HCT116 (cell line): ENCODE measurements around the gene ITIH3. TPM values are rescaled to one million over a fixed set of nuclear protein-coding genes. Genes with fewer than 3 reads are reported as not detected.
A peak's percentile ranks its signal among the peaks of the same experiment; 100 is the strongest.

ENCODE experiments used
- ATAC-seq: fragments of 200-7000 bp; cut with Tn5 transposase; 2 replicates; pipeline ENCODE4 v1.9.1; 2020; ENCODE audit warnings: mild to moderate bottlenecking, moderate library complexity
- BruUV-seq: library from RNA; stranded (reverse); fragments of 400-500 nt; replicated peaks from 2 replicates; lab custom pipeline; 2021; lab: Mats Ljungman, UMichigan
- CTCF ChIA-PET: fragments of 300-600 bp; sonication (Branson Sonifier 250); formaldehyde crosslinking; loops from one replicate; lab custom pipeline; 2021; ENCODE audit warnings: antibody characterized with exemption; lab: Charles Lee
- POLR2A ChIA-PET: fragments of 300-600, 350-600 bp; sonication (Branson Sonifier 250); formaldehyde crosslinking; loops from one replicate; lab custom pipeline; 2021; ENCODE audit warnings: antibody characterized with exemption; lab: Charles Lee
- RAD21 ChIA-PET, 2 experiments: fragments of 300-600 bp; sonication (Branson Sonifier 250); formaldehyde crosslinking; loops; one replicate each; lab custom pipeline; 2023; ENCODE audit warnings: low total read pairs in 2 of 2; ENCODE audit not compliant: uncharacterized antibody in 2 of 2, unreplicated experiment in 2 of 2, low non-redundant PET in 1 of 2; lab: Charles Lee
- DNase-seq: peaks from one replicate; pipeline ENCODE4 v3.0.0-alpha.2; 2010; ENCODE audit warnings: low read depth, low spot score
- H2AFZ ChIP-seq: fragments of 200-600 bp; shearing (Covaris generic), sonication (generic); 2 replicates; pipeline ENCODE4 v1.6.1; 2017; ENCODE audit warnings: low read depth, mixed run types, mixed read lengths, antibody characterized with exemption, low read length; ENCODE audit not compliant: poor library complexity, severe bottlenecking
- H3K27ac ChIP-seq: 2 replicates; pipeline ENCODE4 v1.5.1; 2012; ENCODE audit warnings: low read depth, low read length
- H3K27me3 ChIP-seq: fragments of 200-600 bp; sonication (generic); 2 replicates; pipeline ENCODE4 v1.6.1; 2016; ENCODE audit warnings: mixed run types, low read length, mixed read lengths; ENCODE audit not compliant: insufficient read depth
- H3K36me3 ChIP-seq, 2 experiments: fragments of 200-500 bp in 1 of 2; fragments of 200-600 bp in 1 of 2; sonication (Bioruptor generic) in 1 of 2; sonication (generic) in 1 of 2; 2 replicates each; pipeline versions ENCODE4 v1.5.1 to v1.6.1; 2014 to 2016; ENCODE audit warnings: low read length in 2 of 2, inconsistent platforms in 1 of 2, mixed read lengths in 1 of 2, mixed run types in 1 of 2; ENCODE audit not compliant: insufficient read depth in 2 of 2, control insufficient read depth in 1 of 2
- H3K4me1 ChIP-seq, 2 experiments: fragments of 200-600 bp in 1 of 2; sonication (generic) in 1 of 2; 2 replicates each; pipeline versions ENCODE4 v1.5.1 to v1.6.1; 2012 to 2017; ENCODE audit warnings: low read length in 2 of 2, inconsistent platforms in 1 of 2, mild to moderate bottlenecking in 1 of 2, mixed read lengths in 1 of 2, mixed run types in 1 of 2, moderate library complexity in 1 of 2; ENCODE audit not compliant: insufficient read depth in 2 of 2, control insufficient read depth in 1 of 2
- H3K4me2 ChIP-seq: fragments of 200-600 bp; sonication (generic); 2 replicates; pipeline ENCODE4 v1.6.1; 2017; ENCODE audit warnings: mixed run types, low read length, mixed read lengths
- H3K4me3 ChIP-seq, 2 experiments: fragments of 200-600 bp in 1 of 2; sonication (generic) in 1 of 2; replicated peaks in 1 of 2; 2 replicates each; pipeline ENCODE4 v1.5.1; 2011 to 2016; ENCODE audit warnings: low read length in 2 of 2, control low read depth in 1 of 2, low read depth in 1 of 2, mild to moderate bottlenecking in 1 of 2, mixed read lengths in 1 of 2, mixed run types in 1 of 2
- H3K79me2 ChIP-seq: fragments of 200-600 bp; sonication (generic); 2 replicates; pipeline ENCODE4 v1.6.1; 2017; ENCODE audit warnings: mild to moderate bottlenecking, mixed run types, low read length, moderate library complexity, mixed read lengths; ENCODE audit not compliant: insufficient read depth
- H3K9ac ChIP-seq: fragments of 200-600 bp; sonication (generic); 2 replicates; pipeline ENCODE4 v1.6.1; 2016; ENCODE audit warnings: low read length, mixed read lengths
- H3K9me2 ChIP-seq: fragments of 200-600 bp; sonication (generic), shearing (Covaris generic); 2 replicates; pipeline ENCODE4 v1.6.1; 2017; ENCODE audit warnings: mixed run types, mild to moderate bottlenecking, moderate library complexity; ENCODE audit not compliant: insufficient read depth
- H3K9me3 ChIP-seq, 2 experiments: fragments of 200-500 bp in 1 of 2; fragments of 200-600 bp in 1 of 2; sonication (Bioruptor generic) in 1 of 2; sonication (generic) in 1 of 2; 2 replicates each; pipeline ENCODE4 v1.6.1; 2014 to 2017; ENCODE audit warnings: low read length in 2 of 2, mixed read lengths in 2 of 2, inconsistent platforms in 1 of 2, low read depth in 1 of 2, mild to moderate bottlenecking in 1 of 2, mixed run types in 1 of 2, moderate library complexity in 1 of 2; ENCODE audit not compliant: control insufficient read depth in 1 of 2, insufficient read depth in 1 of 2
- H4K20me1 ChIP-seq: fragments of 200-600 bp; sonication (generic), shearing (Covaris generic); 2 replicates; pipeline ENCODE4 v1.6.1; 2017; ENCODE audit warnings: mixed run types, mild to moderate bottlenecking, moderate library complexity; ENCODE audit not compliant: insufficient read depth
- CBX3 ChIP-seq: IDR thresholded peaks from 2 replicates; pipeline ENCODE4 v1.6.1; 2012; ENCODE audit warnings: low read depth
- CEBPB ChIP-seq: IDR thresholded peaks from 2 replicates; pipeline ENCODE4 v1.6.1; 2012; ENCODE audit warnings: low read depth
- MAX ChIP-seq: IDR thresholded peaks from 2 replicates; pipeline ENCODE4 v1.6.1; 2012
- POLR2A ChIP-seq: IDR thresholded peaks from 2 replicates; pipeline ENCODE4 v1.7.0; 2011; ENCODE audit warnings: borderline replicate concordance; ENCODE audit not compliant: insufficient read depth, insufficient read length; ENCODE audit errors: extremely low read depth
- POLR2AphosphoS5 ChIP-seq: IDR thresholded peaks from 2 replicates; pipeline ENCODE4 v1.6.1; 2011; ENCODE audit warnings: mild to moderate bottlenecking, low read depth, low read length, moderate library complexity
- SIN3A ChIP-seq: IDR thresholded peaks from 2 replicates; pipeline ENCODE4 v1.6.1; 2012; ENCODE audit warnings: low read depth
- SP1 ChIP-seq: IDR thresholded peaks from 2 replicates; pipeline ENCODE4 v1.6.1; 2012; ENCODE audit warnings: low read depth
- SRF ChIP-seq: IDR thresholded peaks from 2 replicates; pipeline ENCODE4 v1.6.1; 2012; ENCODE audit warnings: low read depth
- ZFX ChIP-seq: fragments of 450-650 bp; IDR thresholded peaks from 2 replicates; pipeline ENCODE4 v1.6.1; 2017
- intact Hi-C: fragments of 100-400 bp; cut with micrococcal nuclease; formaldehyde crosslinking; loops from 2 replicates; pipeline ENCODE4 v1.10.0; 2022
- total RNA-seq: library from RNA; stranded (reverse); gene quantifications from one replicate; pipeline ENCODE4 v1.2.1, GENCODE V29; 2021; ENCODE audit not compliant: unreplicated experiment

Gene ITIH3
- total RNA-seq, 1 experiment from 2014 or later: 0.44 TPM

- Histone ChIP-seq H2AFZ (peak overlapping the region; percentile 94), H3K9ac (peak overlapping the region; percentile 77)
- RAD21 ChIA-PET: no interaction called here
Observed at GRCh38 chr3:52771702-52772101, 22.9 kb upstream of the ITIH3 start.

DNA sequence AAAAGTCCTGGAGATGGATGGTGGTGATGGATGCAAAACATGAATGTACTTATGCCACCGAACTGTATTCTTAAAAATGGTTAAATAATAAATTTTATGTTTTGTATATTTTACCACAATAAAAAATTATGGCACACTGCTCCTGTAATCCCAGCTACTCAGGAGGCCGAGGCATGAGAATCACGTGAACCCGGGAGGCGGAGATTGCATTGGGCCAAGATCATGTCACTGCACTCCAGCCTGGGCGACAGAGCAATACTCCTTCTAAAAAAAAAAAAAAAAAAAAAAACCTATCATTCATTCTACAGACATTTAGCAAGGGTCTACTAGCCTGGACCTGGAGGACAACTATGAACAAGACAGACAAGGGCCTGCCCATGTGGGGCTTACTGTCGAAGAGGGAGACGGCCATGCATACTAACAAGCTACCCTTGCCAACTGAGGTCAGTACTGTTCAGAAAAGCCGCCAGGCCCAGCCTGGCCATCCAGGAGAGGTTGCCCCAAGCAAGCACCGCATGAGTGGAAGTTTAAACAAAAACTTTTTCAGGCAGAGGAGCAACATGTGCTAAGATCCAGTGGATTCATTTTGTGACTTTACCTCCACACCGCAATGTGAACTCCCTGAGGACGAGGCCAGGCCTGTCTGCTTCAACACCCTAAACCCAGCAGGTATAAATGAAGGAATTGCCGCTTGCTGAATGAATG lies 21.1 kb upstream of the ITIH3 start:
- H2AFZ ChIP-seq: no peak overlapping the region

More at GRCh38 chr3:52771702-52772101, 22.9 kb upstream of the ITIH3 start:
- TF ChIP-seq MAX (no peak), POLR2AphosphoS5 (no peak), ZFX (no peak), CEBPB (no peak), CBX3 (no peak), SIN3A (no peak)
- TF ChIP-seq, all 23 proteins: peak for 0
- Histone ChIP-seq H3K4me1 (peaks cover 4 to 27% of the 10 kb centered on the region in 2 experiments; a peak in 3 of 4 replicates), H3K27me3 (no peaks in the 10 kb centered on the region), H3K4me3 (peak overlapping the region; percentile 69 to 78), H3K36me3 (peaks cover 0 to 9% of the 10 kb centered on the region in 2 experiments; a peak in 2 of 4 replicates), H3K9me2 (no peaks in the 10 kb centered on the region), H3K4me2 (peak overlapping the region; percentile 81), H3K79me2 (peaks cover 21% of the 10 kb centered on the region), H3K9me3 (no peaks in the 10 kb centered on the region), H3K27ac (peak overlapping the region; percentile 37; the same call in 1 of the 2 replicates), H4K20me1 (no peaks in the 10 kb centered on the region)
- ChIA-PET POLR2A (no interaction called here), CTCF (no interaction called here)
- BruUV-seq: no TSS peak
- no peak for DNase-seq
- ATAC-seq: no peak
- intact Hi-C loops: no loop called here

More for the DNA sequence above, 21.1 kb upstream of the ITIH3 start:
- no peaks in the 10 kb centered on the region for H3K36me3 ChIP-seq
- H3K9ac ChIP-seq: no peak overlapping the region
- POLR2A ChIA-PET: no interaction called here
- H4K20me1 ChIP-seq: no peaks in the 10 kb centered on the region
- peaks cover 4 to 27% of the 10 kb centered on the region in 2 experiments; a peak in 3 of 4 replicates for H3K4me1 ChIP-seq
- no peaks in the 10 kb centered on the region for H3K9me2 ChIP-seq
- ATAC-seq: no peak
- no TSS peak for BruUV-seq
- CTCF ChIA-PET: interaction anchor here (0.7 kb wide), 1 partner anchor 25 kb away, joined by 5 read pairs; no protein-coding TSS in a partner anchor
- H3K4me3 ChIP-seq: no peak overlapping the region
- no peak overlapping the region for H3K27ac ChIP-seq
- H3K9me3 ChIP-seq: no peaks in the 10 kb centered on the region
- no peak for DNase-seq
- peaks cover 15% of the 10 kb centered on the region for H3K79me2 ChIP-seq
- no peak for TF ChIP-seq POLR2AphosphoS5
- no peak for TF ChIP-seq SP1
- no peak for TF ChIP-seq SRF
- no peak for TF ChIP-seq POLR2A
- RAD21 ChIA-PET: no interaction called here
- H3K27me3 ChIP-seq: no peaks in the 10 kb centered on the region
- no peak overlapping the region for H3K4me2 ChIP-seq
- intact Hi-C loops: no loop called here
